SKM-1 (cell line): ENCODE results near the gene CSNK2A3.
"Not testable (repeated sequence)": the region's sequence is repeated elsewhere in the genome, so short reads cannot be mapped to it uniquely, and the experiment has no call there.

Experiments used
- DNase-seq: peaks from one replicate; lab custom pipeline; 2025; ENCODE audit not compliant: unreplicated experiment; lab: John Stamatoyannopoulos, UW

Gene CSNK2A3

GRCh38 chr11:11380340-11380739, 27.3 kb upstream of the CSNK2A3 start:
- no peak for DNase-seq

DNA sequence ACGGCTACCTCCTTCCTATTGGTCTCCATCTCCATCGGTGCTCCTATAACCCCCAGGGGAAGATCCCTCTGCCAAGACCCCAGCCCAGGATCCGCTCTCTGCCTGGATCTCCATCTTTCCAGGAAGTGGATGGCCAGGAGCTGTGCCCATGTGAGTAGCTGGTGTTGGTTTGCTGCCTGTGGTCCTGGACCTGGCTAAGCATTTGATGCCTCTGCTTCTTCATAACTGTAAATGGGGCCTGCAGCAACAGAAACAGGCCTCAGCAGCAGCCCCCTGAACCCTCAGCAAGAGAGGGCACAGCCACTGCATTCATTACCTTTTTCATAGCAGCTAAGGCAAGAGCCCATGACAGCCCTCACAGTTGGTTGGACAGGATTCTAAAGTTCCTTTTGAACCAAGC, 26.6 kb upstream of the CSNK2A3 start:
- DNase-seq, result no peak

DNA sequence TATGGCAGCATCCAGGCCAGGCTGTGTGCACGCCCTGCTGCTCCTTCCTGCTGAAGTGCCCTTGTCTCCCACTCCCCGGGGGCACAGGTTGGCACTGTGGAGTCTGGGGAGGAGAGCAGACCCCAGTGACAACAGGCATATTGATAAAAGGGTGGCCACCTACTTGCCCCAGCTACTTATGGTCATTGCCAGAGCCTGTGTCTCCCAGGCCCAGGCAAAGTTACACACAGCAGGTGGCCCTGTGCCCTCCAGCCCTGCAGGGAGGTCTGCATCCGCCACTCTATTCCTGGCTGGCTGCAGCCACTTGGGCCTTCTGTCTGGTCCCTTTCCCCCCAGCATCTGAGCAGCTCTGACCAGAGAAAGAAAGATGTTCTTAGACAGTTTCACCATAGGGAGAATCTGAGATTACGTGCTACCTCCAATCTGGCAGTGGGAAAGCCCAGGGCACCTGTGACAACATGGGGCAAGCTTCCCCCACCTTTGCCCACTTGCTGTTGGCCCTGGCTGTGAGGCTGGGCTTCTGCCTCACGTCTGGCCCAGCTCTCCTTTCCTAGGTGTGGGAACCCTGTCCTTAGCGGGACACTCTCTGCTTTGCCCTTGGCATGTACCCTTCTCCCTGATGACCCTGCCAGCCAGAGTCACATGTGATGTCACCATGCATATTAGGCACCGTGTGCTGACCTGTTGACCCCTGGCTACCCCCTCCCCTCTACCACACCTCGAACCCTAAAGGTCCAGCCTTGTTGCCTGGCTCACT, 25.3 kb upstream of the CSNK2A3 start:
- DNase-seq, result no peak

DNA sequence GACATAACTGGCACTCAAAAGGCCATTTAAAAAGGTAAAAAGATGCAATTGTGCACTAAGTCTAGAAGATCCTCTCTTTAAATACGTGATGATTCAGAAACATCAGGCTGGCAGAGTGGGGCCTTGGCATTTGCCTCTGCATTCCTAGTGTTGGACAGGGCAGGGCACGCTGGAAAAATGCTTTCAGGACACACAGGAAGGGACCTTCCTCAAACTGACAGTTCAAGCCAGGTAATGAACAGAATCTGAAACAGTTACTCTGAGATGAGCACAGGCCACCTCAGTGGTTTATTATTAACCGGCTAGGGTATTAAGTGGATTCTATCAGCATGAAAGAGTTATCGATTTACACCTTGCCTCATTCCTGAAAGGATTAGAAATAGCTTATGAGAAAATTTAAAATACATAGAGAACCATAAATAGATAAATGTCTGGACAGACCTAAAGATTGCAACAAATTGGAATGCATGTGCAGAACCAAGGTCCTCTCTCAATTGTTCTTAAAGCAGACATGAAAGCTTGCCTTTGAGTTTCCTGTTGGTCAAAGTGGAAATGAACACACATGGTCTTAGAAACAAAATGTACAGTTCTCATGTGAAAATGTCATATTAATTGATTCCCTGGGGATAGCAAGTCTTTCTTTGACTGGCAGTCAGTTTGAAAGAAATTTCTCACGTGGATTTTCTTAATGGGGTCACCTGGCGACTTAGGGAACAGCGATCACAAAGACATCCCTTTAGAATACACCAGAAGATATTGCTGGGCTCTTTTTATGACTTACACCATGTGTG, 21.5 kb upstream of the CSNK2A3 start:
- DNase-seq, result no peak

GRCh38 chr11:11373934-11374333, 20.9 kb upstream of the CSNK2A3 start:
- no peak for DNase-seq

DNA sequence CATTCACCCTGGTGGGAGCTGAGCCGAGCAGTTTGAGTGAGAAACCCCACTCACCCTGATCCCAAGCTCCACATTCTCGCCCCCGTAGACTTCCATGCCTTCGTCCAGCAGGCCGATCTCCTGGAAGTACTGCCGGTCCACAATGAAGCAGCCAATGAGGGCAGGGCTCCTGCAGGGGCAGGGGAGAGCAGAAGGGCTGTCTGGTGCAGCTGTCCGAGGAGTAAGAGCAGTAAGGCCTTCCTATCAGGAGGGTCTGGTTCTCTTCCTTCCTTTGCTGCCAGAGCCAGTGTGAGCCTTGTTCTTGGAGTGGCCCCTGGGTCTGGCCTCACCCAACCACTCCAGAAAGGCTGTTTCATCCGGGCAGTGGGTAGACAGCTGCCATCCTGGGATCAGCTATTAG, 19.4 kb upstream of the CSNK2A3 start:
- no peak for DNase-seq

DNA sequence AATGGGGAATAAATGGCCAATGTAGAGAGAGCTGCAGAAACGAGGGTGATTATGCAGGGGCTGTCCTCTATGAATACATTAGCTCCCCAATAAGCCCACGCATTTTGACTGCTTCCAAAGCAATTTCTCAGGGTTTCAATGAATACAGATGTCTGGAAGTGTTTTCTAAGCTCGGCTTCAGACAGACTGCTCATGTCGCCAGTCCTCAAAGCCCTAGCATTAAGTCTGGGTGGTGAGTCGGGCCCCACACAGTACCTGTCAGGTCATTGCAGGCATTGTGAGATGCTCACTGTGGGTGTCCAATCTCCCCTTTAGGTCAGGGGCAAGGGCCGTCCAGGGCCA, 17.9 kb upstream of the CSNK2A3 start:
- DNase-seq, result no peak

DNA sequence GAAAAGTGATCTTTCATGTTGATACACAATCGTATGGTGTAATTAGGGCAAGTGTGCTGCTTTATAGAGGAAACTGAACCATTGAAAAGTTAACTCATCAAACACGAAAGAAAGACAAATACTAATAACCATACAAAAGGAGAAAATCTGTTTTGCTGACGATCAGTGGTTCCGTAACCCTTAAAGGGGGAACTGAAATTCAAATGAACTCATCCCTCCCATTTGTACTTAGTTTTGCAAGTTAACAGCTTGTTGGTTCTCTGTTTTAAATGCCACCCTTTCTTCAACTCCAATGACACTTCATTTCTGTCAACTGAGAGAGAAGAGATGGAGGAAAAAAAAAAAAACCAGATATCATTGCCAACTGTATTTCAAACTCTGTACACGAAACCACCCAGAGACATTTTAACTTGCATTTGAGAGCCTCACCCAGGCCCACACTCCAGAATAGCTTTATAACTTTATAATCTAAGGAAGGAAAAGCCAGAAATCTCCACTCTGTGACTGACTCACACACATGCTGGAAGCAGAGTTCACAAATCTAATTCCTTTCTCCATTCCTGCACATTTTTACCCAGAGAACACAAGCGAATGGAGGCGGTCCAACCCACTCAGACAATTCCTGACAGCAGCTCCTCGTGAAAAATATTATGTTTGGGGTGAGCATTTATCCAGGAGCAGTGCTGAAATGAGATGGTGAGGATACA, 17.4 kb upstream of the CSNK2A3 start:
- DNase-seq, result no peak

DNA sequence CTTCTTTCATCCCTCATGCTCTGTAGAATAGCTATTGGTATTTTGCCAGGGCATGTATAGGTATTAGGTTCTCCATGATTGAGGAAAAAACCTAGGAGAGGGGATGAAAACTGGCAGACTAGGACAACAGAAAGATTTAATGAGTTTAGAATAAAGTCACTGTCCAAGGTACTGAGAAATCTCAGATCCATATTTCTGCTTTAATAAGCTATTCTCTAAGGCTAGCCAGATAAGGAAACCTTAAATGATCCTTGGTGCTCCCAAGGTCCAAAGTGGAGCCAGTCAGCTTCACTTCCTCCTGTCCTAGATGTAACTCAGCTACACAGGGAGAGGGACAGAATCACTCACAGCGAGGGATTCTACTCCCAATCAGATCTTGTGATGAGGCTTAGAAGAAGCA, 13.7 kb upstream of the CSNK2A3 start:
- no peak for DNase-seq

- DNase-seq, result no peak
Measured at GRCh38 chr11:11363674-11364073, 10.6 kb upstream of the CSNK2A3 start.

DNA sequence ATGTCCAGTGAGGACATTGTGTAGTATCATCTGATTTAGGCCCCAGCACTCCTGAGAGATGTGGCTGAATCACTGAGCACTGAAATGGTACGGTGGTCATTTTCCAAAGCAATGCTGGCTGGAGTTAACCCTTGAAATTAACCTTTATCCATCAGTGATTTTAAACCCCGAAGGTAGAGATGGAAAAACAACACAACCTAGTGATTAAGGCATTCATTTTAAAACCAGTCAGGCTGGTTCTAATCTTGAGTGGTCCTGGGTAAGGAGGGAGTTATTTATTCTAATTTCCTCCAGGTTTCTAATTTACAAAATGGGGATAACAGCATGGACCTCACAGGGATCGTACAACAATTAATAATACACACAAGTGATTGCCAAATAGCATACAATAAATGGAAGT, 6.6 kb upstream of the CSNK2A3 start:
- no peak for DNase-seq

DNA sequence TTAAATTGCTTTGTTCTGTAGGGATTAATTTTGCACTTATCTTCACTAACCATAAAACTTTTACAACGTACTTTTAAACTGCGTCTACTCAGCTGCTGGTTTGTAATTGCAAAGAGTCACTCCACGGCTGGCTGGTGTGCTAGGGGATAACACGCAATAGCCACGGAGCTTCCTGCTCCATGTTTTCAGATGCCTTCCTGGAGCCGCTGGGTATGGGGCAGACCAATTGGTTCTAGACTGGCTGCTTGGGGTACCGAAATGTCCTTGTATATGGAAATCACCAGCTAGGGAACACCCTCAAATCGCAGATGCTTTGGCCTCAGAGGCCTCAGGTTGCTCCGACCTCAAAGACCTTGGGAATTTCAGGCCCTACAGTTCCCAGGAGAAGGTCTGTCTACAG, 3.8 kb upstream of the CSNK2A3 start:
- DNase-seq, result no peak

DNA sequence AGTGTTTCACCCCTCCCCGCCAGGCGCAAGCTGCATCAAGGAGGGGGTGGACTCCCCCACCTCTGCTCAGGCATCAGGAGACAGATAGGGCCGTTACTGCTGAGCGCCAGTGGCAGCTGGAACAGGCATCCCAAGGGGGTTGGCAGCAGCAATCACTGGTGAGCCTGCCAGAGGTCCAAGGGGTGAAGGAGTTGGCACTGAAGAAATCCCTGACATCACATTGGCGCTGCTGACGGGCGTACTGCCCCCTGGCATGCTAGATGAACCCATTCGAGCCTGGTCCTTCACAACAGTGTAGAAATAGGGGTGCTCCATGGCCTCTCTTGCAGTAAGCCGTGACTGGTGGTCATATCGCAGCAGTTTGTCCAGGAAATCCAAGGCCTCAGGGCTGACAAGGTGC, 1.2 kb downstream of the CSNK2A3 start:
- not testable (repeated sequence) for DNase-seq

DNA sequence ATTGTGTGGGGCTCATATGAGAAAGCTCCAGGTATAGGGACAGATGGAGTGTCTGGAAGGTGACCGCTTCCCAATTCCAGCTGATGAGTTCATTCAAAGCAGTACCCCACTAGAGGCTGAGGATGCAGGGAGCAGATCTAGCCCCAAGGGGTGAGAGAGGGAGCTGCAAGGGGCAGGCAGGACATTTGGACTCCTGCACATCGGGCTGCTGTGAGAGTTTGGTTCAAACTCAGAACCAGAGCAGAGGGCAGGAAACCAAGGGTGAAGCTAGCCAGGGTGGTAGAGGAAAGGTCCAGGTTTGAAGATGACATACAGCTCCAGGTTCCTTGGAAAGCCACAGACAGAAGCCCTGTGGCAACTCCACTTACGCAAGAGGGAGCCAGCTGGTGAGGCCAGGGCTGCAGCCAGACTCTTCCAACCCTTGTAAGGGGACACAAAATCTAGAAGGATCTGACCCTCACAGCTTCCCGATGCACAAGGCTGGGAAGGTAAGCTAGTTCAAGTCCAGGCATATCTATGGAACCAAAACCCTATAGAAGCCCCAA, 1.9 kb downstream of the CSNK2A3 start:
- DNase-seq, result no peak

DNA sequence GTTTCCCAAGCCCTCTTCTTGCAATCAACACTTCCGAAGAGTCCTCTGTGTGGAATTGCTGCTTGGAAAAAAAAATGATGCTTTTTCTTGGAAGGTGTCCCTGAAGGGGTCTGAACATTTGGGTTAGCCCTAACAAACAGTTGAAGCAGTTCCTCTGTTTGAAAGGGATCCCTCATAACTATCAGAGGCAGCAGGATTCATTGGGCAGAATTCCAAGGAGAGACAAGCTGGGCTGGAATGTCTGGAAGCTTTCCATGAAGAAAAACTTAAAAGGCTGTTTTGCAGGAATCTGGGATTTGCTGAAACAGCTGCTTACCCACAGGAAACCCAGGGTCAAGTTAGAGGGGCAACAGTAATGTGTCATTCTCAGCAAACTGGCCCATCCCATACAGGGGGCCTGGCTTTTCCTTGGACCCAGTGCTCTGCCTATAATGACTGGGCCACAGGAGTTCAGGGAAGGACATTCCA, 3.1 kb downstream of the CSNK2A3 start:
- DNase-seq, result no peak

DNA sequence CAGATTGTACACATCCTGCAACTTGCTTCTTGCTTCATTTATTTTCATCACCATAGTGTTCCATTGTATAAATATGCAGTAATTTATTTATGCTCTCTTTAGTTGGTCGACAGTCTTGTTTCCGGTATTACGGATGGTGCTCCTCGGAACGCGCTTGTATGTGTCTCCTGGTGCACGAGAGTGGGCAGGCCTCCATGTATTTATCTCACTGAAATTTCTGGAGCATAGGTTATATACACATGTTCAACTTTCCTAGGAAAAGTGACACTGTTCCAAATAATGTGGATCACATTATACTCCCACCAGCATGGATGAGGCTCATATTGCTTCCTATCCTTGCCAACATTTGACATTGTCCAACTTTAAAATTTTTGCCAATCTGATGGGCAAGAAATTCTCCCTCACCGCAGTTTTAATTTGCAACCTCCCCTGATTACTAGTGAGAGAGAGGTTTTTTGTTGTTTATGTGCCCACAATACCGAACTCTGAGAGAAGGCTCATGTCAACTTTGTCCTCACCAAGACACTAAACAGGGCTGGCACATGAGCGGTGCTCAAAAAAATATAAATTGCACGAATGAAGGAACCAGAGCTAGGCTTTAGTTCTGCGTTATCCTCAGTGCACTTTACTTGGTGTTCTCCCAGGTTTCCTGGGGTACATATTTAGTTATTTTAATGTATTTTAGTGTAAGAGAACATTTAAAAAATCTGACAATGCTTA, 3.8 kb downstream of the CSNK2A3 start:
- no peak for DNase-seq

- no peak for DNase-seq
Measured at GRCh38 chr11:11348303-11348702, 4.7 kb downstream of the CSNK2A3 start.

GRCh38 chr11:11347592-11347991, 5.5 kb downstream of the CSNK2A3 start:
- no peak for DNase-seq

DNA sequence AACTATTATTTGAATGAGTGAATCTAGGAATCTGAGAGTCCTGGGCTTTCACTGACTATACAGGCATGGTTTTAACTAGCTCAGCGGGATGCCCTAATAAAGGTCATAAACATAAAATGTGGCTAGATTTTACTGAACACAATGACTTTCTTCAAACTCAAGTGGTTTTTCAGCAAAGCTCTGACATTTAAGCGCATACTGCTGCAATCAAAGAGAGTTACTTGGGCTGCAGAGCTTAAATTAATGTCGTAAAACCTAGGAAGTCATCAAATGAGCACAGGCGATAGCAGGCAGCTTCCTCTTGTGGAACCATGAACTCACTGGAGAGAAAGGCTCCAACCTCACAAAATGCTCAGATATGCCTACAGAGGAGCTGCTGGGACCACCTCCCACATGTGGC, 6.7 kb downstream of the CSNK2A3 start:
- no peak for DNase-seq

- DNase-seq, result no peak
Measured at GRCh38 chr11:11345099-11345498, 8.0 kb downstream of the CSNK2A3 start.

DNA sequence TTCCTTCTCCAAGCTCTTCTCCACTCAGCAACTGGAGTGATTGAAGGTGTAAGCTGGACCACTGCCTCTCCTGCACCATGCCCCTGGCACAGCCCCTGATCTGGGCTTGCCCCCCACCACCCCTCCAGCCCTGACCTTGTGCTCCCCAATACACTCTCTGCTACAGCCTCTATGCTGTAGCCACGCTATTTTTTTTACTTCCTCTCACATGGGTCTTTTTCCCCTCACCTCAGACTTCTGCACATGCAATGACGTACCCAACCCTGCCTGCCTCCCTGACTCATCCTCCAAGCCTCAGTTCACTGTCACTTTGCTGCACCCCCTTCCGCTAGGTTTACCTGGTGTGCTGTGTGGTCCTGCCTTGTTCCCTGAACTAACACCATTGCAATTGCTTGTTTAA, 9.0 kb downstream of the CSNK2A3 start:
- DNase-seq, result no peak
